ENCODE results near the gene SSC5D. TPM values are rescaled to one million over a fixed set of nuclear protein-coding genes. Genes with fewer than 3 reads are reported as not detected.

The SSC5D gene
- total and polyA plus RNA-seq, 2 of the 4 experiments (the other 2 are of a cell fraction): 1.4 to 19.1 TPM

DNA sequence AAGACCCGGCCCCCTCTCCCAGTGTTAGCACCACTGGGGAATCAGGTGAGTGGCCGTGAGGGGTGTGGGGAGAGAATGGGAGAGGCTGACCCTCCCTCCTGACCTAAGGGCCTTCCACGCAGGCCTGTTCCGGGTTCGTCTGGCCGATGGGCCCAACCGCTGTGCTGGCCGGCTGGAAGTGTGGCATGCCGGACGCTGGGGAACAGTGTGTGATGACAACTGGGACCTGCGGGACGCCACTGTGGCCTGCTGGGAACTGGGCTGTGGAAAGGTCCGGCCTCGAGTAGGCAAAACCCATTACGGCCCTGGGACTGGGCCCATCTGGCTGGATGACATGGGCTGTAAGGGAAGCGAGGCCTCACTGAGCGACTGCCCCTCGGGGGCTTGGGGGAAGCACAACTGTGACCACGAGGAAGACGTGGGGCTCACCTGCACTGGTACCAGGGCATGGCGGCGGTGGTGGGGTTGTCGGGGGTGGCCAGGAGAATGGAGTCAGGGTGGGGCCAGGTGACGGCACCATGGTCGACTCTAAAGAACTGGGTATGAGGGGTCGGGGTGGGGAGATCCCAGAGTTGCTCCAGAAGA, 12.2 kb downstream of the SSC5D start:
- H4K20me1 ChIP-seq (ENCODE audit: insufficient read depth, low read length): no peaks in the 10 kb centered on the region
- H3K9ac ChIP-seq (ENCODE audit: low read depth, low read length): no peak overlapping the region
- no peak overlapping the region for H2AK5ac ChIP-seq (ENCODE audit: low read depth, low read length)
- CTCF ChIA-PET: no interaction called here
- H2AFZ ChIP-seq (replicated peaks; ENCODE audit: low read length, poor library complexity): peak overlapping the region; percentile 36
- no peak overlapping the region for H3K4me3 ChIP-seq (ENCODE audit: insufficient read depth, low read depth, low read length)
- no peak overlapping the region for H4K8ac ChIP-seq (ENCODE audit: low read depth in 2 of 2, low read length in 2 of 2)
- peaks cover 13% of the 10 kb centered on the region; the same call in 1 of the 2 replicates for H3K36me3 ChIP-seq (ENCODE audit: control insufficient read depth, insufficient read depth, low read length)
- in situ Hi-C loops (cut with MboI; ENCODE audit: low sequenced_read_pairs) (no loop called here), dilution Hi-C loops (cut with HindIII; ENCODE audit: low sequenced_read_pairs, unreplicated experiment) (no loop called here), intact Hi-C loops (cut with micrococcal nuclease) (loop anchor here (5.0 kb wide), 1 partner anchor 93 kb away; the partner anchor contains the start of gene UBE2S)
- no peak for DNase-seq
- H4K91ac ChIP-seq (ENCODE audit: insufficient read depth, low read depth, low read length): no peak overlapping the region
- H3K79me1 ChIP-seq (ENCODE audit: low read depth in 1 of 2, low read length in 2 of 2): peaks cover 0 to 2% of the 10 kb centered on the region in 2 experiments; a peak in 2 of 4 replicates
- BruUV-seq (replicated peaks): no TSS peak
- H3K14ac ChIP-seq (replicated peaks; ENCODE audit: low read depth, low read length): no peak overlapping the region
- POLR2A ChIA-PET (ENCODE audit: unreplicated experiment): no interaction called here
- no peak for ATAC-seq (ENCODE audit: low read depth)
- no peaks in the 10 kb centered on the region for H3K9me1 ChIP-seq (ENCODE audit: insufficient read depth, low read length)
- TF ChIP-seq MAFK (IDR thresholded peaks at IDR 0.05; ENCODE audit: low read depth, low read length) (no peak), CHD1 (IDR thresholded peaks at IDR 0.05; ENCODE audit: low read depth, low read length) (no peak), RFX5 (IDR thresholded peaks at IDR 0.05; ENCODE audit: low read depth, low read length) (no peak), MXI1 (IDR thresholded peaks at IDR 0.05; ENCODE audit: borderline replicate concordance, low read depth, low read length) (no peak), CEBPB (IDR thresholded peaks at IDR 0.05; ENCODE audit: low read depth, low read length) (no peak)
- H3K9me3 ChIP-seq (ENCODE audit: control insufficient read depth, insufficient read depth, low read length): no peaks in the 10 kb centered on the region
- H3K4ac ChIP-seq (ENCODE audit: low read depth, low read length): no peak overlapping the region
- no peak overlapping the region for H4K5ac ChIP-seq (ENCODE audit: low read depth, low read length)
- peak overlapping the region; percentile 32 for H2AK9ac ChIP-seq (replicated peaks; ENCODE audit: low read depth, low read length, poor library complexity)
- H2BK120ac ChIP-seq (ENCODE audit: low read depth, low read length): no peak overlapping the region
- no peak overlapping the region for H3K18ac ChIP-seq (ENCODE audit: low read depth, low read length)
- WGBS, 2 experiments (ENCODE audit: extremely low coverage in 2 of 2, insufficient read length in 1 of 2): 98% methylated on average over 11 of the region's 26 CpGs; no CpG with 5 or more reads in 1 of the 2 experiments
- no peak overlapping the region for H2BK20ac ChIP-seq (ENCODE audit: low read depth, low read length)
- no peak overlapping the region for H2BK15ac ChIP-seq (ENCODE audit: low read depth, low read length)
- no peaks in the 10 kb centered on the region for H3K4me1 ChIP-seq (ENCODE audit: control insufficient read depth, insufficient read depth, low read length)
- H3K27me3 ChIP-seq (ENCODE audit: control insufficient read depth, insufficient read depth, low read length): no peaks in the 10 kb centered on the region
- no peak overlapping the region for H2BK5ac ChIP-seq (ENCODE audit: low read depth, low read length, poor library complexity, severe bottlenecking)
- no peak overlapping the region for H3K27ac ChIP-seq (ENCODE audit: insufficient read depth, low read length)
- no peak overlapping the region for H3K56ac ChIP-seq (ENCODE audit: extremely low read depth, insufficient read depth, low read length)
- no peak overlapping the region for H3K4me2 ChIP-seq (ENCODE audit: low read depth, low read length)
- no peak overlapping the region for H3K23ac ChIP-seq (ENCODE audit: low read depth, low read length)

Measured in IMR-90 (cell line).